Measurements from ENCODE around the gene SLC25A12.

DNA sequence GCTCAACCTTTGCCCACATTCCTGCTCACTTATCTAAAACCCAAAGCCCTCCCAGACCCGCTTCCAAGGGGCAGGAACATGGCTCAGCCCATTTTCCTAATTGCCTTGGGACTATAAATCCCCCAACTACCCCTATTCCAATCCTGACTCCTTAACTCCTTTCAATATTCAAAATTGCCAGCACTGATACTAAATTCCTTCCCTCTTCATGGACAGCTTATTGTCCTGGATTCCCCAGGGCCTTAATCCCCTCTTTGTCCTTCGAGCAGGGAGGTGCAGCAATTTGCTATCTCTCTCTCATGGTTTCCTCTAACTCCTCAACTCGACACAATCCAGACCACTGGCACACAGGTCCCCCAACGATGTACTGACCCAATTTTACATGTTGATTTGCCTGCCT lies 99.1 kb downstream of the SLC25A12 start:
- TF ChIP-seq YY1 (IDR thresholded peaks at IDR 0.05; ENCODE audit: insufficient read depth, insufficient read length) (no peak), ZNF274 (IDR thresholded peaks at IDR 0.05; ENCODE audit: low read depth, low read length) (no peak)
